HL-60 (cell line): ENCODE results near the gene PLAA.

ENCODE experiments used
- POLR2AphosphoS5 ChIP-seq: IDR thresholded peaks from 2 replicates; pipeline ENCODE4 v1.6.1; 2012; ENCODE audit warnings: low read depth
- TF ChIP-seq, protein P1 (sequence below): IDR thresholded peaks from one replicate; pipeline ENCODE4 v1.5.1; 2011; ENCODE audit warnings: low read length, control low read depth, inconsistent platforms; ENCODE audit not compliant: insufficient read depth

DNA sequence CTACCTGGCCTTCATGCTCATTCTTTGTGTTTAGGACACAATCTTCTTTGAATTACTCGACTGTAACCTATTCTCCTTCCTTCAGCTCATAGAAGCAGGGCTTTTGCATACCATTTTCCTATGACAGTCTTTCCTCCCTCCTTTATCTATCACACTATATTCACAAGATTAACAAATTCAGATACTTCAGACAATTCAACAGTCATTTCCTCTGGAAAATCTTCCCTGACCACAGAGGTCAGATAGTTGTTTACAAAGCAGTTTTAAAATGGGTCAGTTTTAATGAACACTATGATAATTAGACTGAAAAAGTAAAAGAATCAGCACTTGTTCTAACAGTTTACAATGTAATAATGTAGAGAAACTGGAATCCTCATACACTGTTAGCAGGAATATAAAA is 58.8 kb downstream of the PLAA start:
- TF ChIP-seq, protein P1, sequence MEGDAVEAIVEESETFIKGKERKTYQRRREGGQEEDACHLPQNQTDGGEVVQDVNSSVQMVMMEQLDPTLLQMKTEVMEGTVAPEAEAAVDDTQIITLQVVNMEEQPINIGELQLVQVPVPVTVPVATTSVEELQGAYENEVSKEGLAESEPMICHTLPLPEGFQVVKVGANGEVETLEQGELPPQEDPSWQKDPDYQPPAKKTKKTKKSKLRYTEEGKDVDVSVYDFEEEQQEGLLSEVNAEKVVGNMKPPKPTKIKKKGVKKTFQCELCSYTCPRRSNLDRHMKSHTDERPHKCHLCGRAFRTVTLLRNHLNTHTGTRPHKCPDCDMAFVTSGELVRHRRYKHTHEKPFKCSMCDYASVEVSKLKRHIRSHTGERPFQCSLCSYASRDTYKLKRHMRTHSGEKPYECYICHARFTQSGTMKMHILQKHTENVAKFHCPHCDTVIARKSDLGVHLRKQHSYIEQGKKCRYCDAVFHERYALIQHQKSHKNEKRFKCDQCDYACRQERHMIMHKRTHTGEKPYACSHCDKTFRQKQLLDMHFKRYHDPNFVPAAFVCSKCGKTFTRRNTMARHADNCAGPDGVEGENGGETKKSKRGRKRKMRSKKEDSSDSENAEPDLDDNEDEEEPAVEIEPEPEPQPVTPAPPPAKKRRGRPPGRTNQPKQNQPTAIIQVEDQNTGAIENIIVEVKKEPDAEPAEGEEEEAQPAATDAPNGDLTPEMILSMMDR, result no peak
- no peak for TF ChIP-seq POLR2AphosphoS5
